GM23248 (cell line): ENCODE results near the gene CSNK1A1. TPM values are rescaled to one million over a fixed set of nuclear protein-coding genes. Genes with fewer than 3 reads are reported as not detected.

Experiments
- DNase-seq: peaks from one replicate; pipeline ENCODE4 v3.0.0-alpha.2; 2015
- H2AFZ ChIP-seq: fragments of 200-600 bp; sonication (generic); 2 replicates; pipeline ENCODE4 v1.6.1; 2016; ENCODE audit warnings: antibody characterized with exemption
- H3F3A ChIP-seq: fragments of 200-600 bp; sonication (generic); 2 replicates; pipeline ENCODE4 v1.6.1; 2016; ENCODE audit warnings: mild to moderate bottlenecking, antibody characterized with exemption, mixed run types; ENCODE audit not compliant: insufficient read depth
- H3K27ac ChIP-seq: fragments of 200-600 bp; sonication (generic); 2 replicates; pipeline ENCODE4 v1.5.1; 2016; ENCODE audit warnings: mild to moderate bottlenecking
- H3K27me3 ChIP-seq: fragments of 200-600 bp; sonication (generic); replicated peaks from 2 replicates; pipeline ENCODE4 v1.6.1; 2016; ENCODE audit warnings: mild to moderate bottlenecking; ENCODE audit not compliant: insufficient read depth
- H3K36me3 ChIP-seq: fragments of 200-600 bp; sonication (generic); 2 replicates; pipeline ENCODE4 v1.6.1; 2016; ENCODE audit warnings: low read depth, mild to moderate bottlenecking
- H3K4me1 ChIP-seq: fragments of 200-600 bp; sonication (generic); 2 replicates; pipeline ENCODE4 v1.6.1; 2016; ENCODE audit warnings: mild to moderate bottlenecking; ENCODE audit not compliant: insufficient read depth
- H3K4me2 ChIP-seq: fragments of 200-600 bp; sonication (generic); one replicate; pipeline ENCODE4 v1.6.1; 2016; ENCODE audit warnings: mild to moderate bottlenecking; ENCODE audit not compliant: unreplicated experiment
- H3K4me3 ChIP-seq: fragments of 200-600 bp; sonication (generic); 2 replicates; pipeline ENCODE4 v1.5.1; 2016; ENCODE audit warnings: mild to moderate bottlenecking
- H3K79me2 ChIP-seq: fragments of 200-600 bp; sonication (generic); 2 replicates; pipeline ENCODE4 v1.6.1; 2016; ENCODE audit warnings: mild to moderate bottlenecking; ENCODE audit not compliant: insufficient read depth
- H3K9ac ChIP-seq: fragments of 200-600 bp; sonication (generic); 2 replicates; pipeline ENCODE4 v1.6.1; 2016; ENCODE audit warnings: mild to moderate bottlenecking
- H3K9me2 ChIP-seq: fragments of 200-600 bp; sonication (generic); 2 replicates; pipeline ENCODE4 v1.6.1; 2016; ENCODE audit warnings: mixed run types, mild to moderate bottlenecking, moderate library complexity; ENCODE audit not compliant: insufficient read depth
- H3K9me3 ChIP-seq: fragments of 200-600 bp; sonication (generic); one replicate; pipeline ENCODE4 v1.6.1; 2017; ENCODE audit warnings: low read depth
- H4K20me1 ChIP-seq: fragments of 200-600 bp; sonication (generic); 2 replicates; pipeline ENCODE4 v1.6.0; 2016; ENCODE audit not compliant: insufficient read depth
- EZH2 ChIP-seq: fragments of 200-600 bp; sonication (generic); IDR thresholded peaks from 2 replicates; pipeline ENCODE4 v1.6.1; 2018; ENCODE audit warnings: antibody characterized with exemption, mild to moderate bottlenecking; ENCODE audit not compliant: insufficient read depth, poor library complexity, severe bottlenecking
- EZH2phosphoT487 ChIP-seq: fragments of 200-600 bp; sonication (generic); IDR thresholded peaks from 2 replicates; pipeline ENCODE4 v1.6.1; 2018; ENCODE audit warnings: antibody characterized with exemption, moderate library complexity, mild to moderate bottlenecking, low read depth; ENCODE audit not compliant: insufficient read depth
- WGBS, 2 experiments: methylation state at CpG; one replicate each; pipeline ENCODE4 v1.1.6; 2015 to 2017; ENCODE audit warnings: low lambda C conversion rate in 2 of 2, low coverage in 1 of 2; ENCODE audit errors: missing lambda C conversion rate in 2 of 2; 5-methylcytosine and 5-hydroxymethylcytosine counted together
- in situ Hi-C: fragments of 300-500 bp; cut with MboI; formaldehyde crosslinking; loops from 2 replicates; pipeline ENCODE4 v1.15.0; 2020
- polyA plus RNA-seq: library from polyadenylated mRNA; unstranded; fragments of >200 nt; fragmentation: Nextera tagmentation; extraction: Ambion mirVana; gene quantifications from 2 replicates; pipeline ENCODE4 v1.2.1, GENCODE V29; 2016
- total RNA-seq: library from RNA; depleted of rRNA; stranded (reverse); fragments of >200 nt; shearing (Covaris generic); gene quantifications from 2 replicates; pipeline ENCODE4 v1.2.3, GENCODE V29; 2014

Gene CSNK1A1
- total and polyA plus RNA-seq, 2 experiments from 2014 or later: 228 to 415 TPM

DNA sequence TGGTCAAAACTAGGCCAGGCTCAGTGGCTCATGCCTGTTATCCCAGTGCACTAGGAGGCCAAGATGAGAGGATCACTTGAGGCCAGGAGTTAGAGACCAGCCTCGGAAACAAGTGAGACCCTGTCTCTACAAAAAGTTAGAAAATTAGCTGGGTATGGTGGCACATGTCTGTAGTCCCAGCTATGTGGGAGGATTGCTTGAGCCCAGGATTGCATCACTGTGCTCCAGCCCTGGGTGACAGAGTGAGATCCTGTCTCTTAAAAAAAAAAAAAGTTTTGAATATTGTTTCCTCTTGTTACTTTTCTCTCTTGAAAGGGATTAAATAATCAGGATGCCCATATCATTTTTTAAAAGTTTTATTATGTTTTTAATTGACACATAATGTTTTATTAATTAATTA lies 37.7 kb upstream of the CSNK1A1 start:
- Histone ChIP-seq H4K20me1 (no peaks in the 10 kb centered on the region), H3K36me3 (no peaks in the 10 kb centered on the region), H2AFZ (no peak overlapping the region), H3F3A (no peaks in the 10 kb centered on the region), H3K4me1 (no peaks in the 10 kb centered on the region), H3K9ac (no peak overlapping the region), H3K9me3 (no peaks in the 10 kb centered on the region), H3K4me2 (no peak overlapping the region), H3K4me3 (no peak overlapping the region), H3K27me3 (no peaks in the 10 kb centered on the region), H3K79me2 (no peaks in the 10 kb centered on the region), H3K27ac (no peak overlapping the region), H3K9me2 (no peaks in the 10 kb centered on the region)
- 94 to 96% methylated on average over 1 of the region's 1 CpG for WGBS, 2 experiments
- in situ Hi-C loops: no loop called here
- peak; percentile 27 for DNase-seq
- no peak for TF ChIP-seq EZH2
- TF ChIP-seq EZH2phosphoT487: no peak

DNA sequence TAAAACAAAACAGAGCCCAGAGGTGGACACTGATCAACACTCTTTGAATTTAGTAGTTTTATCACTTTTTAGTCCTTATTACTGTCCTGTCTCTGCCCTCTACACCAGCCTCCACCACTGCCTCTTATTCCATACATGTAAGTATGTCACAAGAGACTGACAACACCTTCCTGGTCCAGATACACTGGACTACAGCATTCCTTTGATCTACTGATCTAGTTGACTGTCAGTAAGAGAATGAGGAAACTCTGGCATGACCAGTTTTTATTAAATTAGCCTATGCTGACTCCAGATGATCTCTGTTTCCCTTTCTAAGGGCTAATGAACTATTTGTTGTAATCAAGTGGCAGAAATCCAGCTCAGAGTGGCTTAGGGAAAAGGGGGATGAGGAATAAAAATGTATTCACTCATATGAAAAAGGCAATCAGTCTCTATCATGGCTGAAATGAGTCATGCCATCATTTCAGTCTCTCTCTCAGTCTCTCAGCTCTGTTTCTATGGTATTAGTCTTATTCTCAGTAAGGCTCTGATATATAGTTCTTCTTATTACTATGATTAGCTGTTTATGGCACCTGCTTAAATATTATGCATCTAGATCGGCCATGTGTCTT lies 35.6 kb upstream of the CSNK1A1 start:
- H3K4me1 ChIP-seq: no peaks in the 10 kb centered on the region
- H3K36me3 ChIP-seq: no peaks in the 10 kb centered on the region
- no peak overlapping the region for H3K9ac ChIP-seq
- WGBS, 2 experiments: 90 to 94% methylated on average over 1 of the region's 1 CpG
- no peak overlapping the region for H3K4me3 ChIP-seq
- no peaks in the 10 kb centered on the region for H3K79me2 ChIP-seq
- in situ Hi-C loops: no loop called here
- H4K20me1 ChIP-seq: no peaks in the 10 kb centered on the region
- H3K4me2 ChIP-seq: no peak overlapping the region
- no peak overlapping the region for H2AFZ ChIP-seq
- no peak overlapping the region for H3K27ac ChIP-seq
- DNase-seq: no peak
- no peaks in the 10 kb centered on the region for H3K9me3 ChIP-seq
- no peaks in the 10 kb centered on the region for H3F3A ChIP-seq
- no peak for TF ChIP-seq EZH2
- no peak for TF ChIP-seq EZH2phosphoT487
- H3K27me3 ChIP-seq: no peaks in the 10 kb centered on the region
- no peaks in the 10 kb centered on the region for H3K9me2 ChIP-seq

- DNase-seq: no peak
- in situ Hi-C loops: no loop called here
Observed at GRCh38 chr5:149585910-149586309, 34.7 kb upstream of the CSNK1A1 start.

DNA sequence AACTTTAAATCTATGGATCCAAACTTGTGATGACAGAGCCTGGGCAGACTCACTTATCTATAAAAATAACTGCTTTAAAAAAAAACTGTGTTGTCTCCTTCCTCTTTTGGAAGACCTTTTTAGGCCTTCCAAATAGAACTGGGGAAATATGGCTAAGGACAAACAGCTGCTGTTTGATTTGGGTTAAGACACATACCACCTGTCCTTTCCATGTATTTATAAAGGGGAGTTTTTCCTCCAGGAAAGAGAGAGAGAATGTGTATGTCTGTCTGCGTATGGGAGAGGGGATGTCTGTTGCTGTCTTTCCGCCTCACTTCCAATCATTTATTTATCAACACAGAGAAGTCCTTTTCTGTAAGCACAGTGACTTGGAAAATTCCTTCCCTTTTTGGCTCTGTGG lies 32.9 kb upstream of the CSNK1A1 start:
- 92 to 96% methylated on average over 2 of the region's 2 CpGs for WGBS, 2 experiments
- in situ Hi-C loops: no loop called here
- Histone ChIP-seq H3K9me2 (no peaks in the 10 kb centered on the region), H4K20me1 (no peaks in the 10 kb centered on the region), H3K4me1 (no peaks in the 10 kb centered on the region), H3K4me3 (no peak overlapping the region), H3K9ac (no peak overlapping the region), H3K4me2 (no peak overlapping the region), H3K27me3 (no peaks in the 10 kb centered on the region), H3F3A (no peaks in the 10 kb centered on the region), H3K79me2 (no peaks in the 10 kb centered on the region), H2AFZ (no peak overlapping the region), H3K9me3 (no peaks in the 10 kb centered on the region), H3K36me3 (no peaks in the 10 kb centered on the region), H3K27ac (no peak overlapping the region)
- DNase-seq: no peak
- TF ChIP-seq EZH2 (no peak), EZH2phosphoT487 (no peak)

More at GRCh38 chr5:149585910-149586309, 34.7 kb upstream of the CSNK1A1 start:
- Histone ChIP-seq H3K9me3 (no peaks in the 10 kb centered on the region), H4K20me1 (no peaks in the 10 kb centered on the region), H3K27me3 (no peaks in the 10 kb centered on the region), H3K9me2 (no peaks in the 10 kb centered on the region), H3K4me3 (no peak overlapping the region), H3K4me2 (no peak overlapping the region), H3K27ac (no peak overlapping the region), H3K4me1 (no peaks in the 10 kb centered on the region), H3K79me2 (no peaks in the 10 kb centered on the region), H3F3A (no peaks in the 10 kb centered on the region), H2AFZ (no peak overlapping the region), H3K9ac (no peak overlapping the region), H3K36me3 (no peaks in the 10 kb centered on the region)
- TF ChIP-seq EZH2: no peak
- no peak for TF ChIP-seq EZH2phosphoT487

DNA sequence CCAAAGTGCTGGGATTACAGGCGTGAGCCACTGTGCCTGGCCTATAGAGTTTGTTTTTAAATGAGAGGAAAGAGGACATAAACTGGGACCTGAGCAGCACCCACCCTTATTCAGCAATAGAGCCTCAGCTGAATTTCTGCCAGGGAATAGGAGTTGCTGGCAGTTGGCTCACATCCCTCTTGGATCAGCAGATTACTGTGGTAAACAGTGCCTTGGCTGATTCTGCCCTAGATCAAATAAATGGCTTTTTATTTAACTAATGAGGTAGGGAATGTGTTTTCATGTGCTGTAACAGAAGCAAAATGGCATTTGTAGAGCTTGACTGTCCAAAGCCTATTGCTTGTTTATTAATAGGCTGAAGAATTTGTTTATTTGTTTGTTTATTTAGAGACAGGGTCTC lies 32.2 kb upstream of the CSNK1A1 start:
- no peaks in the 10 kb centered on the region for H3K9me2 ChIP-seq
- H2AFZ ChIP-seq: no peak overlapping the region
- H3K4me3 ChIP-seq: no peak overlapping the region
- no peak overlapping the region for H3K9ac ChIP-seq
- WGBS, 2 experiments: 100% methylated on average over 1 of the region's 1 CpG
- no peaks in the 10 kb centered on the region for H3K36me3 ChIP-seq
- TF ChIP-seq EZH2phosphoT487: no peak
- no peak for TF ChIP-seq EZH2
- no peaks in the 10 kb centered on the region for H4K20me1 ChIP-seq
- H3K79me2 ChIP-seq: no peaks in the 10 kb centered on the region
- no peaks in the 10 kb centered on the region for H3K4me1 ChIP-seq
- H3K27me3 ChIP-seq: no peaks in the 10 kb centered on the region
- H3K4me2 ChIP-seq: no peak overlapping the region
- no peaks in the 10 kb centered on the region for H3K9me3 ChIP-seq
- H3K27ac ChIP-seq: no peak overlapping the region
- DNase-seq: peak; percentile 35
- in situ Hi-C loops: no loop called here
- H3F3A ChIP-seq: no peaks in the 10 kb centered on the region
